Adrenal gland (tissue), 5 donors: ENCODE measurements around the gene CDH20.

Experiments
- POLR2A ChIP-seq, 2 donors: fragments of 450-650 bp; IDR thresholded peaks; one replicate each; pipeline ENCODE4 v1.6.1; 2017; ENCODE audit warnings: antibody characterized with exemption in 2 of 2, mild to moderate bottlenecking in 2 of 2, moderate library complexity in 1 of 2
- TF ChIP-seq, protein P1 (sequence below), 6 experiments: fragments of 450-650 bp in 4 of 6; fragments of 200-600 bp in 2 of 6; sonication (generic) in 1 of 6; IDR thresholded peaks; 1 replicate in 5 of 6; 2 replicates in 1 of 6; pipeline versions ENCODE4 v1.5.1 to v1.8.0; 2016 to 2021; ENCODE audit warnings: antibody characterized with exemption in 6 of 6, mild to moderate bottlenecking in 2 of 6, moderate library complexity in 1 of 6
- donor health status: DM: no; HTN: no; CAD: no.

- TF ChIP-seq, protein P1, sequence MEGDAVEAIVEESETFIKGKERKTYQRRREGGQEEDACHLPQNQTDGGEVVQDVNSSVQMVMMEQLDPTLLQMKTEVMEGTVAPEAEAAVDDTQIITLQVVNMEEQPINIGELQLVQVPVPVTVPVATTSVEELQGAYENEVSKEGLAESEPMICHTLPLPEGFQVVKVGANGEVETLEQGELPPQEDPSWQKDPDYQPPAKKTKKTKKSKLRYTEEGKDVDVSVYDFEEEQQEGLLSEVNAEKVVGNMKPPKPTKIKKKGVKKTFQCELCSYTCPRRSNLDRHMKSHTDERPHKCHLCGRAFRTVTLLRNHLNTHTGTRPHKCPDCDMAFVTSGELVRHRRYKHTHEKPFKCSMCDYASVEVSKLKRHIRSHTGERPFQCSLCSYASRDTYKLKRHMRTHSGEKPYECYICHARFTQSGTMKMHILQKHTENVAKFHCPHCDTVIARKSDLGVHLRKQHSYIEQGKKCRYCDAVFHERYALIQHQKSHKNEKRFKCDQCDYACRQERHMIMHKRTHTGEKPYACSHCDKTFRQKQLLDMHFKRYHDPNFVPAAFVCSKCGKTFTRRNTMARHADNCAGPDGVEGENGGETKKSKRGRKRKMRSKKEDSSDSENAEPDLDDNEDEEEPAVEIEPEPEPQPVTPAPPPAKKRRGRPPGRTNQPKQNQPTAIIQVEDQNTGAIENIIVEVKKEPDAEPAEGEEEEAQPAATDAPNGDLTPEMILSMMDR (IDR thresholded peaks at IDR 0.05): no peak
- no peak for TF ChIP-seq POLR2A (IDR thresholded peaks at IDR 0.05)
Measured at GRCh38 chr18:61292280-61293035, 40.8 kb upstream of the CDH20 start.
